ENCODE data around the gene PLXNA2. TPM values are rescaled to one million over a fixed set of nuclear protein-coding genes. Genes with fewer than 3 reads are reported as not detected.

Gene PLXNA2
- total RNA-seq, 1 experiment from 2014 or later = 0.06 TPM

- no peak overlapping the region for H3K4me3 ChIP-seq (ENCODE audit: low read depth, low read length, poor library complexity, severe bottlenecking)
- no peak overlapping the region for H3K27ac ChIP-seq (ENCODE audit: low read depth, low read length, poor library complexity, severe bottlenecking)
- no peaks in the 10 kb centered on the region for H3K4me1 ChIP-seq (ENCODE audit: insufficient read depth, low read length, poor library complexity, severe bottlenecking)
- no peak for TF ChIP-seq CTCF (conservative IDR thresholded peaks at IDR 0.05; ENCODE audit: low read depth, low read length)
- no peak for TF ChIP-seq EZH2 (IDR thresholded peaks at IDR 0.05; ENCODE audit: borderline replicate concordance, low read depth, low read length, poor library complexity, severe bottlenecking)
- intact Hi-C loops (cut with micrococcal nuclease; ENCODE audit: unreplicated experiment) = no loop called here
- DNase-seq (ENCODE audit: low spot score) = no peak
- BruUV-seq (replicated peaks) = no TSS peak
- no peaks in the 10 kb centered on the region for H3K9me3 ChIP-seq (ENCODE audit: low read depth, low read length, poor library complexity, severe bottlenecking)
- POLR2A ChIA-PET (ENCODE audit: low non-redundant PET) = no interaction called here
- H3K36me3 ChIP-seq (ENCODE audit: insufficient read depth, low read length, poor library complexity, severe bottlenecking) = no peaks in the 10 kb centered on the region
- CTCF ChIA-PET = interaction anchor here (0.6 kb wide), 1 partner anchor 450 kb away, joined by 3 read pairs; no protein-coding TSS in a partner anchor
- H3K27me3 ChIP-seq (replicated peaks; ENCODE audit: insufficient read depth, low read depth, low read length, poor library complexity) = no peaks in the 10 kb centered on the region
Measured at GRCh38 chr1:208042868-208043267, 201.3 kb downstream of the PLXNA2 start.

- Histone ChIP-seq H3K4me1 (ENCODE audit: insufficient read depth, low read length, poor library complexity, severe bottlenecking) (no peaks in the 10 kb centered on the region), H3K27ac (ENCODE audit: low read depth, low read length, poor library complexity, severe bottlenecking) (no peak overlapping the region), H3K4me3 (ENCODE audit: low read depth, low read length, poor library complexity, severe bottlenecking) (no peak overlapping the region), H3K9me3 (ENCODE audit: low read depth, low read length, poor library complexity, severe bottlenecking) (no peaks in the 10 kb centered on the region), H3K36me3 (ENCODE audit: insufficient read depth, low read length, poor library complexity, severe bottlenecking) (no peaks in the 10 kb centered on the region), H3K27me3 (replicated peaks; ENCODE audit: insufficient read depth, low read depth, low read length, poor library complexity) (peaks cover 4% of the 10 kb centered on the region)
- ChIA-PET POLR2A (ENCODE audit: low non-redundant PET) (no interaction called here), CTCF (interaction anchor here (0.6 kb wide), 1 partner anchor 450 kb away, joined by 3 read pairs; no protein-coding TSS in a partner anchor)
- no peak for DNase-seq (ENCODE audit: low spot score)
- intact Hi-C loops (cut with micrococcal nuclease; ENCODE audit: unreplicated experiment) = no loop called here
- TF ChIP-seq CTCF (conservative IDR thresholded peaks at IDR 0.05; ENCODE audit: low read depth, low read length) (no peak), EZH2 (IDR thresholded peaks at IDR 0.05; ENCODE audit: borderline replicate concordance, low read depth, low read length, poor library complexity, severe bottlenecking) (no peak)
- BruUV-seq (replicated peaks) = no TSS peak
Measured at GRCh38 chr1:208042041-208042615, 202.1 kb downstream of the PLXNA2 start.

- DNase-seq (ENCODE audit: low spot score) = no peak
- Histone ChIP-seq H3K4me3 (ENCODE audit: low read depth, low read length, poor library complexity, severe bottlenecking) (no peak overlapping the region), H3K9me3 (ENCODE audit: low read depth, low read length, poor library complexity, severe bottlenecking) (no peaks in the 10 kb centered on the region), H3K36me3 (ENCODE audit: insufficient read depth, low read length, poor library complexity, severe bottlenecking) (no peaks in the 10 kb centered on the region), H3K27me3 (replicated peaks; ENCODE audit: insufficient read depth, low read depth, low read length, poor library complexity) (peaks cover 10% of the 10 kb centered on the region), H3K27ac (ENCODE audit: low read depth, low read length, poor library complexity, severe bottlenecking) (no peak overlapping the region), H3K4me1 (ENCODE audit: insufficient read depth, low read length, poor library complexity, severe bottlenecking) (no peaks in the 10 kb centered on the region)
- POLR2A ChIA-PET (ENCODE audit: low non-redundant PET) = no interaction called here
- intact Hi-C loops (cut with micrococcal nuclease; ENCODE audit: unreplicated experiment) = no loop called here
- TF ChIP-seq EZH2 (IDR thresholded peaks at IDR 0.05; ENCODE audit: borderline replicate concordance, low read depth, low read length, poor library complexity, severe bottlenecking) = no peak
- TF ChIP-seq CTCF (conservative IDR thresholded peaks at IDR 0.05; ENCODE audit: low read depth, low read length) = no peak
- no TSS peak for BruUV-seq (replicated peaks)
- CTCF ChIA-PET = no interaction called here
Measured at GRCh38 chr1:208041505-208041904, 202.7 kb downstream of the PLXNA2 start.
